Astrocyte (in vitro differentiated cells and primary cell): Measurements from ENCODE around the gene KRTAP10-8.

Source experiments
- CTCF ChIP-seq: IDR thresholded peaks from 2 replicates; pipeline ENCODE4 v1.5.1; 2011; ENCODE audit warnings: low read depth, mild to moderate bottlenecking, inconsistent platforms, low read length, moderate library complexity; ENCODE audit not compliant: insufficient read depth
- EZH2 ChIP-seq: IDR thresholded peaks from 2 replicates; pipeline ENCODE4 v1.6.1; 2012; ENCODE audit warnings: mild to moderate bottlenecking, low read length, inconsistent platforms; ENCODE audit not compliant: insufficient read depth

- TF ChIP-seq CTCF (no peak), EZH2 (no peak)
Measured at GRCh38 chr21:44602463-44602850, 9.4 kb upstream of the KRTAP10-8 start.
